ENCODE data around the gene XPOT.

- TF ChIP-seq CTCF (IDR thresholded peaks at IDR 0.05; ENCODE audit: borderline replicate concordance, extremely low read depth, low read length, poor library complexity, severe bottlenecking) = no peak
- TF ChIP-seq EZH2 (IDR thresholded peaks at IDR 0.05; ENCODE audit: borderline replicate concordance, low read depth, low read length, severe bottlenecking) = no peak
These were observed 16.9 kb upstream of the XPOT start for GRCh38 chr12:64387197-64387816.

Data from DND-41 (cell line).